B cell (primary cell): ENCODE results near the gene KIFBP.

Experiments
- CTCF ChIP-seq: fragments of 200-600 bp; IDR thresholded peaks from one replicate; pipeline ENCODE4 v1.8.0; 2022; ENCODE audit warnings: antibody characterized with exemption, mild to moderate bottlenecking
- EZH2 ChIP-seq: IDR thresholded peaks from 2 replicates; pipeline ENCODE4 v1.6.1; 2012; ENCODE audit warnings: borderline replicate concordance, low read depth, mild to moderate bottlenecking, moderate library complexity, low read length; ENCODE audit not compliant: insufficient read depth, poor library complexity, severe bottlenecking

- TF ChIP-seq CTCF (no peak), EZH2 (no peak)
These were observed 36.8 kb downstream of the KIFBP start for GRCh38 chr10:69025370-69025896.
